Endothelial cell of umbilical vein (primary cell): ENCODE data around the gene ARL6IP4. TPM values are rescaled to one million over a fixed set of nuclear protein-coding genes. Genes with fewer than 3 reads are reported as not detected.

Experiments
- BruUV-seq: library from RNA; stranded (reverse); fragments of 400-500 nt; replicated peaks from 2 replicates; lab custom pipeline; 2021; lab: Mats Ljungman, UMichigan
- CTCF ChIA-PET: fragments of 300-600, 350-600 bp; sonication (Branson Sonifier 250); formaldehyde crosslinking; loops from one replicate; lab custom pipeline; 2021; ENCODE audit warnings: antibody characterized with exemption, inconsistent platforms; lab: Charles Lee
- POLR2A ChIA-PET: fragments of 300-600, 350-600 bp; sonication (Branson Sonifier 250); formaldehyde crosslinking; loops from one replicate; lab custom pipeline; 2021; ENCODE audit warnings: antibody characterized with exemption, inconsistent platforms; lab: Charles Lee
- DNase-seq: peaks from one replicate; pipeline ENCODE4 v3.0.0-alpha.2; 2011; ENCODE audit warnings: low read depth, low spot score
- FAIRE-seq: peaks from 2 replicates; lab custom pipeline; 2011; peaks lifted over from hg19 to GRCh38; lab: Jason Lieb, UNC
- H2AFZ ChIP-seq: 2 replicates; pipeline ENCODE4 v1.6.0; 2012; ENCODE audit warnings: low read depth, low read length, control low read depth, inconsistent platforms
- H3K27ac ChIP-seq: 2 replicates; pipeline ENCODE4 v1.5.1; 2011; ENCODE audit warnings: low read depth, mild to moderate bottlenecking, control low read depth, low read length, moderate library complexity; ENCODE audit not compliant: insufficient read depth
- H3K27me3 ChIP-seq, 2 experiments: 2 replicates each; pipeline versions ENCODE4 v1.6.0 to v1.6.1; 2011; ENCODE audit warnings: low read length in 2 of 2, mixed read lengths in 1 of 2; ENCODE audit not compliant: control insufficient read depth in 2 of 2, insufficient read depth in 2 of 2
- H3K36me3 ChIP-seq, 2 experiments: 2 replicates in 1 of 2; 3 replicates in 1 of 2; pipeline ENCODE4 v1.5.1; 2011; ENCODE audit warnings: low read length in 2 of 2, mild to moderate bottlenecking in 1 of 2, moderate library complexity in 1 of 2; ENCODE audit not compliant: control insufficient read depth in 2 of 2, insufficient read depth in 2 of 2; ENCODE audit errors: extremely low read depth in 1 of 2
- H3K4me1 ChIP-seq: 3 replicates; pipeline ENCODE4 v1.5.1; 2011; ENCODE audit warnings: mild to moderate bottlenecking, low read length; ENCODE audit not compliant: control insufficient read depth, insufficient read depth; ENCODE audit errors: extremely low read depth
- H3K4me2 ChIP-seq: 2 replicates; pipeline ENCODE4 v1.6.1; 2011; ENCODE audit warnings: low read length, control low read depth, mixed read lengths; ENCODE audit not compliant: insufficient read depth
- H3K4me3 ChIP-seq, 3 experiments: fragments of 200-600 bp in 1 of 3; sonication (generic), shearing (Covaris generic) in 1 of 3; replicated peaks in 1 of 3; 2 replicates each; pipeline ENCODE4 v1.5.1; 2011 to 2016; ENCODE audit warnings: control low read depth in 3 of 3, low read length in 3 of 3, mild to moderate bottlenecking in 2 of 3, inconsistent platforms in 1 of 3, low read depth in 1 of 3, moderate library complexity in 1 of 3; ENCODE audit not compliant: insufficient read depth in 1 of 3
- H3K79me2 ChIP-seq: 2 replicates; pipeline ENCODE4 v1.6.0; 2012; ENCODE audit warnings: low read length, inconsistent platforms; ENCODE audit not compliant: control insufficient read depth, insufficient read depth
- H3K9ac ChIP-seq: replicated peaks from 2 replicates; pipeline ENCODE3; 2011; ENCODE audit warnings: low read length, control low read depth; ENCODE audit not compliant: insufficient read depth; ENCODE audit errors: extremely low read depth
- H3K9me1 ChIP-seq: replicated peaks from 3 replicates; pipeline ENCODE4 v1.6.0; 2011; ENCODE audit warnings: mild to moderate bottlenecking, low read length; ENCODE audit not compliant: control insufficient read depth, insufficient read depth; ENCODE audit errors: extremely low read depth
- H3K9me3 ChIP-seq: replicated peaks from 2 replicates; pipeline ENCODE4 v1.5.1; 2012; ENCODE audit warnings: low read length, inconsistent platforms; ENCODE audit not compliant: control insufficient read depth, insufficient read depth
- H4K20me1 ChIP-seq: replicated peaks from 2 replicates; pipeline ENCODE3; 2011; ENCODE audit warnings: mild to moderate bottlenecking, low read length; ENCODE audit not compliant: control insufficient read depth, insufficient read depth; ENCODE audit errors: extremely low read depth
- EZH2 ChIP-seq: IDR thresholded peaks from 2 replicates; pipeline ENCODE4 v1.6.1; 2012; ENCODE audit warnings: borderline replicate concordance, low read depth, mild to moderate bottlenecking, moderate library complexity, low read length, inconsistent platforms; ENCODE audit not compliant: severe bottlenecking
- FOS ChIP-seq: IDR thresholded peaks from 2 replicates; pipeline ENCODE4 v1.6.1; 2011; ENCODE audit warnings: mild to moderate bottlenecking, low read length, moderate library complexity, borderline replicate concordance; ENCODE audit not compliant: insufficient read depth
- GATA2 ChIP-seq: IDR thresholded peaks from 2 replicates; pipeline ENCODE4 v1.7.0; 2011; ENCODE audit warnings: low read depth, mild to moderate bottlenecking, moderate library complexity, mixed read lengths, low read length; ENCODE audit not compliant: insufficient read length, insufficient read depth
- JUN ChIP-seq: IDR thresholded peaks from 2 replicates; pipeline ENCODE4 v1.6.1; 2011; ENCODE audit warnings: borderline replicate concordance, low read depth; ENCODE audit not compliant: insufficient read length, insufficient read depth
- MYC ChIP-seq: IDR thresholded peaks from one replicate; pipeline ENCODE4 v1.6.1; 2011; ENCODE audit warnings: mild to moderate bottlenecking, low read depth, low read length
- POLR2A ChIP-seq: IDR thresholded peaks from 2 replicates; pipeline ENCODE4 v1.6.1; 2012; ENCODE audit warnings: low read depth, mild to moderate bottlenecking, control low read depth, low read length
- POLR2AphosphoS5 ChIP-seq: IDR thresholded peaks from 2 replicates; pipeline ENCODE4 v1.6.1; 2012; ENCODE audit warnings: low read depth, mild to moderate bottlenecking, control low read depth, low read length, moderate library complexity; ENCODE audit not compliant: insufficient read depth
- dilution Hi-C: fragments of 300-500 bp; cut with MboI; formaldehyde crosslinking; loops from one replicate; pipeline ENCODE4 v1.15.0; 2019; ENCODE audit warnings: low sequenced_read_pairs; ENCODE audit not compliant: extremely low pct_ligation_motif_present
- intact Hi-C: fragments of 100-400 bp; cut with micrococcal nuclease; formaldehyde crosslinking; loops from one replicate; pipeline ENCODE4 v1.10.0; 2022
- polyA plus RNA-seq, 4 experiments: library from polyadenylated mRNA; depleted of rRNA in 3 of 4; stranded (reverse) in 3 of 4; unstranded in 1 of 4; fragments of >200 nt; gene quantifications; 2 replicates each; pipeline versions ENCODE4 v1.2.1 to v1.2.3, GENCODE V29; 2011 to 2012; ENCODE audit warnings: missing spikeins in 1 of 4
- total RNA-seq: library from RNA; stranded (reverse); gene quantifications from 2 replicates; pipeline ENCODE4 v1.2.3, GENCODE V29; 2021
- TF ChIP-seq, protein P1 (sequence below), 2 donors: IDR thresholded peaks; 1 replicate in 1 of 2; 2 replicates in 1 of 2; pipeline ENCODE4 v1.5.1; 2011; ENCODE audit warnings: low read length in 2 of 2, mild to moderate bottlenecking in 2 of 2, moderate library complexity in 2 of 2, control low read depth in 1 of 2, inconsistent platforms in 1 of 2, low read depth in 1 of 2; ENCODE audit not compliant: insufficient read depth in 1 of 2; ENCODE audit errors: extremely low read depth in 1 of 2
- TF ChIP-seq, protein P2 (sequence below): IDR thresholded peaks from 2 replicates; pipeline ENCODE4 v1.6.1; 2011; ENCODE audit not compliant: insufficient read depth, insufficient read length

ARL6IP4 gene
- total and polyA plus RNA-seq, 2 donors (not counting 3 experiments of a cell fraction or from before 2014, with no cell fraction given) = 193 to 226 TPM

DNA sequence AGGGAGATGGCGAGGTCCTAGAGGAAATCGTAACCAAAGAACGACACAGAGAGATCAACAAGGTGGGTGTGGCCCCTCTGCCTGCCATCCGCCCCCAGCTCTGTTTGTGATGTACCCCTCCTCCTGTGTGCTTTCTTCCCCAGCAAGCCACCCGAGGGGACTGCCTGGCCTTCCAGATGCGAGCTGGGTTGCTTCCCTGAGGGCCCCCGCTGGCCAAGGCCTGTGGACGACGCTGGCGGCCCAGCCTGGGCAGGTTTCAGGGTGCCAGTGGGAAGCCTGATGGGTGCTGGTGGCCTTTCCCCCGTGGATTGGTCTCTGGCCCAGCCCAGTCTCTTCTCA lies 2.0 kb downstream of the ARL6IP4 start:
- H4K20me1 ChIP-seq = no peaks in the 10 kb centered on the region
- H3K27ac ChIP-seq = no peak overlapping the region
- no peak for DNase-seq
- peak overlapping the region; percentile 12 for H3K9ac ChIP-seq
- BruUV-seq = TSS peak; percentile 71
- ChIA-PET POLR2A (interaction anchor here (1.2 to 1.7 kb wide), 2 partner anchors 250 to 251 kb away, joined by 3 to 7 read pairs; partner anchors contain the start of genes MPHOSPH9 and MTRFR), CTCF (interaction anchor here (0.6 to 2.9 kb wide), 2 partner anchors 16 to 256 kb away, joined by 3 to 21 read pairs; partner anchors contain the start of gene ABCB9)
- no peaks in the 10 kb centered on the region for H3K27me3 ChIP-seq
- H3K4me2 ChIP-seq = peak overlapping the region; percentile 76
- peaks cover 0 to 9% of the 10 kb centered on the region in 2 experiments for H3K36me3 ChIP-seq
- H3K4me1 ChIP-seq = peaks cover 35% of the 10 kb centered on the region
- no peak overlapping the region for H2AFZ ChIP-seq
- no peak for TF ChIP-seq JUN
- TF ChIP-seq, protein P1, sequence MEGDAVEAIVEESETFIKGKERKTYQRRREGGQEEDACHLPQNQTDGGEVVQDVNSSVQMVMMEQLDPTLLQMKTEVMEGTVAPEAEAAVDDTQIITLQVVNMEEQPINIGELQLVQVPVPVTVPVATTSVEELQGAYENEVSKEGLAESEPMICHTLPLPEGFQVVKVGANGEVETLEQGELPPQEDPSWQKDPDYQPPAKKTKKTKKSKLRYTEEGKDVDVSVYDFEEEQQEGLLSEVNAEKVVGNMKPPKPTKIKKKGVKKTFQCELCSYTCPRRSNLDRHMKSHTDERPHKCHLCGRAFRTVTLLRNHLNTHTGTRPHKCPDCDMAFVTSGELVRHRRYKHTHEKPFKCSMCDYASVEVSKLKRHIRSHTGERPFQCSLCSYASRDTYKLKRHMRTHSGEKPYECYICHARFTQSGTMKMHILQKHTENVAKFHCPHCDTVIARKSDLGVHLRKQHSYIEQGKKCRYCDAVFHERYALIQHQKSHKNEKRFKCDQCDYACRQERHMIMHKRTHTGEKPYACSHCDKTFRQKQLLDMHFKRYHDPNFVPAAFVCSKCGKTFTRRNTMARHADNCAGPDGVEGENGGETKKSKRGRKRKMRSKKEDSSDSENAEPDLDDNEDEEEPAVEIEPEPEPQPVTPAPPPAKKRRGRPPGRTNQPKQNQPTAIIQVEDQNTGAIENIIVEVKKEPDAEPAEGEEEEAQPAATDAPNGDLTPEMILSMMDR (IDR thresholded peaks at IDR 0.05; ENCODE audit: extremely low read depth in 1 of 2, insufficient read depth in 1 of 2, low read depth in 1 of 2, low read length in 2 of 2) = no peak
- TF ChIP-seq POLR2AphosphoS5 = no peak
- TF ChIP-seq POLR2A = no peak
- no peak for TF ChIP-seq EZH2
- TF ChIP-seq GATA2 = no peak
- TF ChIP-seq, protein P2, sequence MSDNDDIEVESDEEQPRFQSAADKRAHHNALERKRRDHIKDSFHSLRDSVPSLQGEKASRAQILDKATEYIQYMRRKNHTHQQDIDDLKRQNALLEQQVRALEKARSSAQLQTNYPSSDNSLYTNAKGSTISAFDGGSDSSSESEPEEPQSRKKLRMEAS = no peak
- TF ChIP-seq FOS = no peak
- TF ChIP-seq MYC = no peak
- no peaks in the 10 kb centered on the region for H3K9me3 ChIP-seq
- FAIRE-seq = peak; percentile 28
- intact Hi-C loops (no loop called here), dilution Hi-C loops (no loop called here)
- no peaks in the 10 kb centered on the region for H3K9me1 ChIP-seq
- H3K4me3 ChIP-seq = no peak overlapping the region
- peaks cover 23% of the 10 kb centered on the region for H3K79me2 ChIP-seq
